HG02938 (cell line): ENCODE measurements around the gene CIP2A.

Experiments
- ATAC-seq: cut with Tn5 transposase; IDR thresholded peaks from one replicate; pipeline ENCODE4 v1.9.1; 2021; ENCODE audit warnings: mild to moderate bottlenecking, moderate library complexity; ENCODE audit not compliant: unreplicated experiment

The CIP2A gene

DNA sequence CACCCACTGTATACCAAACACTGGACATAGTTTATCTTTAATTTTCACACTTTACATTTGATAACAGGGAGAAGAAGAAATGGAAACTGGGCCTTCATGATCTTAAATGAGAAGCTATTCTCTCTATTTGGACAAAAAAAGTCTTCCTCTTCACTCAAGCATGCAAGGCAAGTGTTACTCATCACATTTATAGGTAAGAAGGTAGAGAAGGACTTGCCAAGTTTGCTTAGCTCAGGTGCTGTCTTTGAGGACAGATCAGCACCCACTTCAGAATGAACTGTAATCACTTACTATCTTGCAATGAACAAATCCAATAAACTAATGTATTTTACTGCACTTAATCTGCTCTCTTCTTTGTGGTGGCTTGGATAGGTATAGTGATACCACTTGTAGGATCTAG, 77.7 kb downstream of the CIP2A start:
- no peak for ATAC-seq

DNA sequence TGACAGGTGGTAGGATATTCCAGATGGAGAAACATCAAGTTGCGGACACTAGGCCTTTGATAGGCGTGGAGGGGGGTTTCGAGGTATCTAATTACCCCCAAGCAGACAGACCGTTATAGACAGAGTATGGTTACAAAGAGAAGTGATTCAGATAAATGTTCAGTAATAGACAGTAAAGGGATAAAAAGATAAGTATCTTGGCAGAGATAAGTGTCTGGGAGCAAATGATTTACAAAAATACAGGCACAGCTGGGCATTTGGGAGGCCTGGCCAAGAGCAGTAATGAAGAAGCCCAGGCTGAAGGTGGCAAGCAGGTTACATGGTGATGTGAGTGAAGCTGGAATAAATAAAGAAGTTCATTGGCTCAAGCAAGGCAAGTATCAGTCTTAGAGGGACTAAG, 78.2 kb downstream of the CIP2A start:
- ATAC-seq = no peak

DNA sequence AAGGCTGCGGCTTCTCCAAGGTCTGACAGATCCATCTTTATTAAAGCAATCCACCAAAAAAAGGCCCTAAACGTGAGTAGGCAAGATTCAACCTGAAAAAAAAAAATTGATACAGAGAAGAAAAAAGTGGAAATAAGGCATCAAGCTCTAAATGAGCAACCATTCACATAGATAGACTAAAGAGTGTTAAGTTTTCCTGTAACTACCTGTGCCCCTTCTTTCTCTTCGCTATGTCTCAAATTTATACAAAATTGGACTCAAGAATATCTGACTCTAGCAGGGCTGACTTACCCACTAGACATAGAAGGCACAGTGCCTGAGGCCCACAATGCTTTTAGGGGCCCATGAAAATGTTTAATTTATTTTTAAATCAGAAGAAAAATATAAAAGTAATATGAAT, 78.7 kb downstream of the CIP2A start, which contains the start of gene MYH15:
Gene MYH15, minus strand, starts transcription at position 101 of the 400 bp plus-strand sequence. Its CDS starts 66 bp downstream, at position 35.
- ATAC-seq = no peak

DNA sequence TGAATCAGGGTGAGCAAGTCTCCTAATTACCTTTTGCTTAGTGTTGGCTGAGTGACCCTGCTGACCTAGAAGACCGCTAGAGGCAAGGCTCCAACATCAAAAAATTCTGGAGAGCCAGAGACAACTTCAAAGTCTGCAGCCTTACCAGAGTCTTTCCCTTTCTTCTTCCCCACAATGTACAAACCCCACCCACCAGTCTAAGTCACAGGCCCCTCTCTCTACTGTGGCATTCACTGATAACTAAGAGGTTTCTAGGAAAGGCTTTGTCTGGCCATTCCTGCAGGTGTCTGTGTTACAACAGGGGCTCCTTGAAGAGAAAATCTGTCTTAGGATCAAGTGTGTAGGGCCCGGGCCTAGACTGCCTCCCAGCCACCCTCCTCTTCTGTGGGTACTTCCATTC, 79.4 kb downstream of the CIP2A start:
- no peak for ATAC-seq

DNA sequence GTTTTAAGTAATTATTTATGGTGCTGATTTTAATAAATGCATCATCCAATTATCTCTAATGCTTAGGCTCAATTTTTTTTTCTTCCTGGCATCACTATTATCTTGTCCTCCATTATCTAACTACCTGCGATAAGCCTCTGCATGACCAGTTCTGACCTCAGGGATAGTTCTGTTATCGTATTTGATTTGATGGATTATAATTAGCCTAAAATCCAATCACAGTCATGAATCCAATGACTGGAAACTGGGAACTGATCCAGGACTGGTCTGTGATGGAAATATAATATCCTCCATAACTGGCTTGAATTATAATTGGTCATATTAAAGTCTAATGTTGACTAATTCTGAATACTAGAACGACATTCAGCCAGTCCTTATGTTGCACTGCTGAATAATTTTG, 80.0 kb downstream of the CIP2A start:
- no peak for ATAC-seq

DNA sequence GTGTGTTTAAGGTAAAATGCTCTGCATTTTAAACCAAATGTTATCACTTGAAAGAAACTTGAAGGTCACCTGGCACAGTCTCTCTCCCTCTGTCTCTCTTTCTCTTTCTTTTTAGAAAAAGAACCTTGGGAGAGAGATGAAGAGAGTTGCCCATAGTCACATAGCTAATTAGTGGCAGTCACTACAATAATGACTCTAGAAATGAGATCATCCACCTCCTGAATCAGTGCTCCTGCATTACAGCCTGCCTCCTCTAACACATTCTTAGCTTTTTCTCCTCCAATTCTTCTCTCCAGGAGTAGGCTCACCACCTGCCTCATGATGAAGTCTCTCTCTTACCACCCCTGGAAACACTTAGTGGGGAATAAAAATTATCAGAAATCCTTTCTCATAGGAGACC, 81.3 kb downstream of the CIP2A start:
- no peak for ATAC-seq

DNA sequence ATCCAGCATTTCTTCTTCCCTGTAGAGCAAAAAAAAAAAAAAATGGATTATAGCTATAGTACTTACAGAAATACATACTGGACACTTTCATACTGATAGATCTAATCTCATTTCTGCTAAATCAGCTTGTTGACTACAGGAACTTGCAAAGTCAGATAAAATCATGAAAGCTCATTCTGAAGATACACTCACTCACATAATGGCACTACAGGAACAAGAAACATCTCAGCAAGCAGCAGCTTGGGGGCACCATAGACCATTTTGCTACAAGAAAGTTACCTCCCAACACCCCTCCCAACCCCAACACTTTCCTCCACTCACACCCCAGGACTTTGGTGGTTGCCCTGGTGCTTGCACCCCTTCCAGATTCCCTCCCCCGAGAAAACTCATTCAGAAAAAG, 83.4 kb downstream of the CIP2A start:
- no peak for ATAC-seq

DNA sequence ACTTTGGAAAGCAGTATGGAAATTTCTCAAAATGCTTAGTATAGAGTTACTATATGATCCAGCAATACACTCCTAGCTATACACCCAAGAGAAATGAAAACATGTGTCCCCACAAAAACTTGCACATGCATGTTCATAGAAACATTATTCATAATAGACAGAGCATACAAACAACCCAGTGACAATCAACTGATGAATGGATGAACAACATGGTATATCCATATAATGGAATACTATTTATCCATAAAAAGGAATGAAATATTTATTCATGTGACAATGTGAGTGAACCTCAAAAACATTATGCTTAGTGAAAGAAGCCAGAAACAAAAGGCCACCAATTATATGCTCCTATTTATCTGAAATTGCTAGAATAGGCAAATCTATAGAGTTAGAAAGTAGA, 85.5 kb downstream of the CIP2A start:
- ATAC-seq = no peak

DNA sequence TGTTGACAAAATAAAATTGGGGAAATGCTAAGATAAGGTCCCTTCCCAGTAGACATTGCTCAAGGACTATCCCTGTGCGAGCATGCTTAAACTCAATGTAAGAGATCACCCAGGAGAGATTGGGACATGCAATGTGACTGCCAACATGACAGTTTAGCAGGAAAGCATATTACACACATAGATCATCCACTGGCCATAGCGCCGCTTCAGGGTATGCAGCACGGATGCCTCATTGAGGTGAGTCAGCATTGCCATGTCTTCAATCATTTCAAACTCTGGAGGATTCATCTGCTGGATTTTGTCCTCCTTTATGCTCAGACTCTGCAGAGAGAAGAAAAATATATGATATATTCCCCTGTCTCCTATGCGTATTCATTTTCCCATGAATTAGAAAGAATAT, 87.7 kb downstream of the CIP2A start:
- ATAC-seq = no peak

DNA sequence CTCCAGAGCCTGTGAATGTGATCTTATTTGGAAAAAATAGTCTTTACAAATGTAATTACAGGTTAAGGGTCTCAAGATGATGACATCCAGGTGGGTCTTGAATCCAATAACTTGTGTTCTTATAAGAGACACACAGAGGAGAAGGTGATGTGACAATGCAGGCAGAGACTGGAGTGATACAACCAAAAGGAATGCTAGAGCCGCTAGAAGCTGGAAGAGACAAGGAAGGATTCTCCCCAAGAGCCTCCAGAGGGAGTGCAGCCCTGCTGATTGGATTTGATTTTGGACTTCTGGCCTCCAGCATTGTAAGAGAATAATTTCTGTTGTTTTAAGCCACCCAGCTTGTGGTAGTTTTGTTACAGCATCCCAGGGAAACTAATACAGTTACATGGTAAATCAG, 88.5 kb downstream of the CIP2A start:
- ATAC-seq = no peak
